Measurements from ENCODE around the gene ZFC3H1. TPM values are rescaled to one million over a fixed set of nuclear protein-coding genes. Genes with fewer than 3 reads are reported as not detected.
A peak's percentile ranks its signal among the peaks of the same experiment; 100 is the strongest.

The ZFC3H1 gene
- total and polyA plus RNA-seq, 4 donors, result 38.5 to 62.4 (median 59.7) TPM

GRCh38 chr12:71621938-71622337 lies 41.7 kb downstream of the ZFC3H1 start:
- no peak for DNase-seq (ENCODE audit: low read depth in 4 of 6, low spot score in 6 of 6)
- WGBS (ENCODE audit: insufficient coverage), result 91% methylated on average over 1 of the region's 1 CpG
- Histone ChIP-seq H3K27me3 (ENCODE audit: control insufficient read depth, insufficient read depth, low read length) (no peaks in the 10 kb centered on the region), H3K4me1 (ENCODE audit: control insufficient read depth, insufficient read depth, low read length) (no peaks in the 10 kb centered on the region), H3K4me3 (ENCODE audit: low read depth, low read length) (no peak overlapping the region), H3K27ac (ENCODE audit: low read depth, low read length) (no peak overlapping the region), H3K9me3 (ENCODE audit: control insufficient read depth, insufficient read depth, low read length) (no peaks in the 10 kb centered on the region), H3K36me3 (ENCODE audit: control insufficient read depth, insufficient read depth, low read length) (peaks cover 33% of the 10 kb centered on the region)

- Histone ChIP-seq H3K9me3 (ENCODE audit: control insufficient read depth, insufficient read depth, low read length) (no peaks in the 10 kb centered on the region), H3K4me1 (ENCODE audit: control insufficient read depth, insufficient read depth, low read length) (no peaks in the 10 kb centered on the region), H3K27ac (ENCODE audit: low read depth, low read length) (no peak overlapping the region), H3K4me3 (ENCODE audit: low read depth, low read length) (no peak overlapping the region), H3K27me3 (ENCODE audit: control insufficient read depth, insufficient read depth, low read length) (no peaks in the 10 kb centered on the region), H3K36me3 (ENCODE audit: control insufficient read depth, insufficient read depth, low read length) (peaks cover 3% of the 10 kb centered on the region)
- WGBS (ENCODE audit: insufficient coverage), result 92% methylated on average over 2 of the region's 6 CpGs
- no peak for DNase-seq (ENCODE audit: low read depth in 4 of 6, low spot score in 6 of 6)
Measured at GRCh38 chr12:71610031-71610795, 53.4 kb downstream of the ZFC3H1 start.

- 63% methylated on average over 1 of the region's 4 CpGs for WGBS (ENCODE audit: insufficient coverage)
- H3K4me1 ChIP-seq (ENCODE audit: control insufficient read depth, insufficient read depth, low read length), result no peaks in the 10 kb centered on the region
- no peak for DNase-seq (ENCODE audit: low read depth in 4 of 6, low spot score in 6 of 6)
- no peaks in the 10 kb centered on the region for H3K27me3 ChIP-seq (ENCODE audit: control insufficient read depth, insufficient read depth, low read length)
- H3K9me3 ChIP-seq (ENCODE audit: control insufficient read depth, insufficient read depth, low read length), result no peaks in the 10 kb centered on the region
- no peak overlapping the region for H3K4me3 ChIP-seq (ENCODE audit: low read depth, low read length)
- H3K27ac ChIP-seq (ENCODE audit: low read depth, low read length), result no peak overlapping the region
- H3K36me3 ChIP-seq (ENCODE audit: control insufficient read depth, insufficient read depth, low read length), result peaks cover 5% of the 10 kb centered on the region
Measured at GRCh38 chr12:71607494-71608330, 55.9 kb downstream of the ZFC3H1 start.

GRCh38 chr12:71605039-71605438 lies 58.6 kb downstream of the ZFC3H1 start:
- 83% methylated on average over 2 of the region's 3 CpGs for WGBS (ENCODE audit: insufficient coverage)
- DNase-seq (ENCODE audit: low read depth in 4 of 6, low spot score in 6 of 6), result no peak
- Histone ChIP-seq H3K4me3 (ENCODE audit: low read depth, low read length) (no peak overlapping the region), H3K9me3 (ENCODE audit: control insufficient read depth, insufficient read depth, low read length) (no peaks in the 10 kb centered on the region), H3K27ac (ENCODE audit: low read depth, low read length) (no peak overlapping the region), H3K27me3 (ENCODE audit: control insufficient read depth, insufficient read depth, low read length) (no peaks in the 10 kb centered on the region), H3K36me3 (ENCODE audit: control insufficient read depth, insufficient read depth, low read length) (peaks cover 5% of the 10 kb centered on the region), H3K4me1 (ENCODE audit: control insufficient read depth, insufficient read depth, low read length) (no peaks in the 10 kb centered on the region)

GRCh38 chr12:71602761-71603577 lies 60.7 kb downstream of the ZFC3H1 start:
- peaks cover 5% of the 10 kb centered on the region for H3K36me3 ChIP-seq (ENCODE audit: control insufficient read depth, insufficient read depth, low read length)
- 100% methylated on average over 1 of the region's 10 CpGs for WGBS (ENCODE audit: insufficient coverage)
- no peak overlapping the region for H3K4me3 ChIP-seq (ENCODE audit: low read depth, low read length)
- H3K9me3 ChIP-seq (ENCODE audit: control insufficient read depth, insufficient read depth, low read length), result no peaks in the 10 kb centered on the region
- peak in 1 of 6 donors; percentile 23 for DNase-seq (ENCODE audit: low read depth in 4 of 6, low spot score in 6 of 6)
- no peaks in the 10 kb centered on the region for H3K27me3 ChIP-seq (ENCODE audit: control insufficient read depth, insufficient read depth, low read length)
- H3K4me1 ChIP-seq (ENCODE audit: control insufficient read depth, insufficient read depth, low read length), result no peaks in the 10 kb centered on the region
- H3K27ac ChIP-seq (ENCODE audit: low read depth, low read length), result no peak overlapping the region

GRCh38 chr12:71601546-71601945 lies 62.1 kb downstream of the ZFC3H1 start:
- H3K27ac ChIP-seq (ENCODE audit: low read depth, low read length), result no peak overlapping the region
- H3K4me1 ChIP-seq (ENCODE audit: control insufficient read depth, insufficient read depth, low read length), result no peaks in the 10 kb centered on the region
- peaks cover 5% of the 10 kb centered on the region for H3K36me3 ChIP-seq (ENCODE audit: control insufficient read depth, insufficient read depth, low read length)
- H3K4me3 ChIP-seq (ENCODE audit: low read depth, low read length), result no peak overlapping the region
- DNase-seq (ENCODE audit: low read depth in 4 of 6, low spot score in 6 of 6), result no peak
- H3K9me3 ChIP-seq (ENCODE audit: control insufficient read depth, insufficient read depth, low read length), result no peaks in the 10 kb centered on the region
- no peaks in the 10 kb centered on the region for H3K27me3 ChIP-seq (ENCODE audit: control insufficient read depth, insufficient read depth, low read length)

GRCh38 chr12:71599210-71599609 lies 64.4 kb downstream of the ZFC3H1 start:
- Histone ChIP-seq H3K4me1 (ENCODE audit: control insufficient read depth, insufficient read depth, low read length) (no peaks in the 10 kb centered on the region), H3K27me3 (ENCODE audit: control insufficient read depth, insufficient read depth, low read length) (no peaks in the 10 kb centered on the region), H3K4me3 (ENCODE audit: low read depth, low read length) (no peak overlapping the region), H3K27ac (ENCODE audit: low read depth, low read length) (no peak overlapping the region), H3K36me3 (ENCODE audit: control insufficient read depth, insufficient read depth, low read length) (no peaks in the 10 kb centered on the region), H3K9me3 (ENCODE audit: control insufficient read depth, insufficient read depth, low read length) (no peaks in the 10 kb centered on the region)
- DNase-seq (ENCODE audit: low read depth in 4 of 6, low spot score in 6 of 6), result no peak

- Histone ChIP-seq H3K9me3 (ENCODE audit: control insufficient read depth, insufficient read depth, low read length) (no peaks in the 10 kb centered on the region), H3K36me3 (ENCODE audit: control insufficient read depth, insufficient read depth, low read length) (no peaks in the 10 kb centered on the region), H3K27ac (ENCODE audit: low read depth, low read length) (no peak overlapping the region), H3K4me1 (ENCODE audit: control insufficient read depth, insufficient read depth, low read length) (no peaks in the 10 kb centered on the region), H3K27me3 (ENCODE audit: control insufficient read depth, insufficient read depth, low read length) (no peaks in the 10 kb centered on the region), H3K4me3 (ENCODE audit: low read depth, low read length) (no peak overlapping the region)
- peak in 1 of 6 donors; percentile 71 for DNase-seq (ENCODE audit: low read depth in 4 of 6, low spot score in 6 of 6)
- WGBS (ENCODE audit: insufficient coverage), result 40% methylated on average over 1 of the region's 5 CpGs
Measured at GRCh38 chr12:71594214-71594948, 69.3 kb downstream of the ZFC3H1 start.

GRCh38 chr12:71592841-71593240 lies 70.8 kb downstream of the ZFC3H1 start:
- no peak for DNase-seq (ENCODE audit: low read depth in 4 of 6, low spot score in 6 of 6)
- no CpG with 5 or more reads among the region's 3 CpGs for WGBS (ENCODE audit: insufficient coverage)
- Histone ChIP-seq H3K36me3 (ENCODE audit: control insufficient read depth, insufficient read depth, low read length) (no peaks in the 10 kb centered on the region), H3K4me3 (ENCODE audit: low read depth, low read length) (no peak overlapping the region), H3K9me3 (ENCODE audit: control insufficient read depth, insufficient read depth, low read length) (no peaks in the 10 kb centered on the region), H3K27ac (ENCODE audit: low read depth, low read length) (no peak overlapping the region), H3K27me3 (ENCODE audit: control insufficient read depth, insufficient read depth, low read length) (no peaks in the 10 kb centered on the region), H3K4me1 (ENCODE audit: control insufficient read depth, insufficient read depth, low read length) (no peaks in the 10 kb centered on the region)

All from spinal cord (tissue), 10 donors.